GM19025 (cell line): ENCODE results near the gene TMEM132D.
"Not testable (repeated sequence)": the region's sequence is repeated elsewhere in the genome, so short reads cannot be mapped to it uniquely, and the experiment has no call there.

Experiments used
- ATAC-seq: cut with Tn5 transposase; IDR thresholded peaks from one replicate; pipeline ENCODE4 v1.9.1; 2021; ENCODE audit warnings: mild to moderate bottlenecking, low read depth, moderate library complexity; ENCODE audit not compliant: unreplicated experiment

TMEM132D gene

GRCh38 chr12:129903956-129904829 lies at the start of gene TMEM132D:
TSS of gene TMEM132D (minus strand) at chr12:129904025.
- ATAC-seq = no peak

GRCh38 chr12:129949651-129950050 lies 45.8 kb upstream of the TMEM132D start:
- ATAC-seq = no peak

GRCh38 chr12:129941618-129942017 lies 37.8 kb upstream of the TMEM132D start:
- ATAC-seq = no peak

GRCh38 chr12:129938089-129938488 lies 34.3 kb upstream of the TMEM132D start:
- ATAC-seq = no peak

GRCh38 chr12:129937426-129937825 lies 33.6 kb upstream of the TMEM132D start:
- no peak for ATAC-seq

GRCh38 chr12:129928643-129929042 lies 24.8 kb upstream of the TMEM132D start:
- no peak for ATAC-seq

GRCh38 chr12:129927316-129927900 lies 23.6 kb upstream of the TMEM132D start:
- ATAC-seq = no peak

- ATAC-seq = no peak
Observed at GRCh38 chr12:129911428-129912049, 7.7 kb upstream of the TMEM132D start.

- ATAC-seq = no peak
Observed at GRCh38 chr12:129909051-129910020, 5.5 kb upstream of the TMEM132D start.

- no peak for ATAC-seq
Observed at GRCh38 chr12:129903092-129903945, 506 bp downstream of the TMEM132D start.

GRCh38 chr12:129902371-129903091 lies 1.3 kb downstream of the TMEM132D start:
- no peak for ATAC-seq

- no peak for ATAC-seq
Observed at GRCh38 chr12:129901254-129901653, 2.6 kb downstream of the TMEM132D start.

GRCh38 chr12:129900306-129900705 lies 3.5 kb downstream of the TMEM132D start:
- no peak for ATAC-seq

GRCh38 chr12:129899045-129899444 lies 4.8 kb downstream of the TMEM132D start:
- ATAC-seq = not testable (repeated sequence)

GRCh38 chr12:129893691-129894090 lies 10.1 kb downstream of the TMEM132D start:
- no peak for ATAC-seq

GRCh38 chr12:129887101-129887500 lies 16.7 kb downstream of the TMEM132D start:
- ATAC-seq = no peak

- ATAC-seq = no peak
Observed at GRCh38 chr12:129886541-129886940, 17.3 kb downstream of the TMEM132D start.

GRCh38 chr12:129885287-129885686 lies 18.5 kb downstream of the TMEM132D start:
- ATAC-seq = no peak

GRCh38 chr12:129877411-129877810 lies 26.4 kb downstream of the TMEM132D start:
- ATAC-seq = no peak
